ENCODE results near the gene ANK3.

DNA sequence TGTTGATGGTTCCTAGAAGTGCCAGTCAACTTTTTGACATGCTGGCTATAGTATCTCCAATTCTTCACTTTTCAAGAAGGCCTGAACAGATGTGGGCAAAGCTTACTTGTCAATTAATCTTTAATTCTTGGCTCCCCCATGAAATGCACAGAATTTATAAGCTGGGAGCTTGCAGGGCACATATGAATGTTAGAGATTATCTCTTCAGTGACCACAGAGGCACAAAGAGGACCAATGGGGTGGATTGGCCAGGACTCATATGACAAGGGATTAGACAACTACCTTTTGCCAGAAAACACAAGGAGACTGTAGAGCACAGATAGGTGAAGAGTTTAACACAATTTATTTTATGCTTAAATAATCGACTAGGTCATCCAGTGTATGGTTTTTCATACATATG lies 361.6 kb downstream of the ANK3 start:
- TF ChIP-seq CTCF (IDR thresholded peaks at IDR 0.05) (no peak), POLR2A (IDR thresholded peaks at IDR 0.05) (no peak)

Measured in tibial nerve (tissue), 3 donors.